Measurements from ENCODE around the gene EPB41L2.
"Not testable (repeated sequence)": the region's sequence is repeated elsewhere in the genome, so short reads cannot be mapped to it uniquely, and the experiment has no call there.

The EPB41L2 gene

DNA sequence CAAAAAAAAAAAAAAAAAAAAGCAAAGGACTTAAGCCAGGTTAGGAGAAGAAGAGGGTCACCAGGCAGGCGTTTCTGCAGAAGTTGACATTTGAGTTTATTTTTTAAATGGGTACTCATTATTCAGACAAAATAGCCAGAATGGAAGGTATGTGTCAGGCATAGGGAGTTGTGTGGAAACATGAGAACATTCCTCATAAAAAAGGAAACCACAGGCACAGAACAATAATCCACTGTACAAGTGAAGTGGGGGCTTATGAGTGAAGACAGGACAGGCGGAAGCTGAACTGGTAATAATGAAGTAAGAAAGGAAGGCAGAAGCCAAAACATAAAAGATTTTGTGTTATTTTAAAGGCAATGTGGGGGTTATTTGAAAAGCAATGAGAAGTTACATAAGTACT, 104.6 kb downstream of the EPB41L2 start:
- peaks cover 23% of the 10 kb centered on the region for H3K36me3 ChIP-seq (ENCODE audit: insufficient read depth, low read length)
- H3K9ac ChIP-seq (ENCODE audit: insufficient read length): no peak overlapping the region
- DNase-seq (ENCODE audit: low read depth, low spot score): no peak
- H3K4me3 ChIP-seq: peak overlapping the region; percentile 17; the same call in 1 of the 2 replicates
- no peaks in the 10 kb centered on the region for H3K9me3 ChIP-seq (ENCODE audit: low read depth, low read length)
- TF ChIP-seq FOXP2 (optimal IDR thresholded peaks at IDR 0.05; ENCODE audit: control extremely low read depth, extremely low read length, insufficient read depth) (no peak), POLR2AphosphoS5 (IDR thresholded peaks at IDR 0.05; ENCODE audit: borderline replicate concordance, low read depth, low read length) (no peak), EZH2 (IDR thresholded peaks at IDR 0.05) (no peak)
- H3K27ac ChIP-seq: no peak overlapping the region

GRCh38 chr6:130955755-130956154, 107.3 kb downstream of the EPB41L2 start:
- TF ChIP-seq POLR2AphosphoS5 (IDR thresholded peaks at IDR 0.05; ENCODE audit: borderline replicate concordance, low read depth, low read length) (no peak), FOXP2 (optimal IDR thresholded peaks at IDR 0.05; ENCODE audit: control extremely low read depth, extremely low read length, insufficient read depth) (no peak), EZH2 (IDR thresholded peaks at IDR 0.05) (no peak)
- no peak overlapping the region for H3K4me3 ChIP-seq
- H3K9me3 ChIP-seq (ENCODE audit: low read depth, low read length): no peaks in the 10 kb centered on the region
- no peak overlapping the region for H3K27ac ChIP-seq
- DNase-seq (ENCODE audit: low read depth, low spot score): no peak
- peaks cover 38% of the 10 kb centered on the region for H3K36me3 ChIP-seq (ENCODE audit: insufficient read depth, low read length)
- no peak overlapping the region for H3K9ac ChIP-seq (ENCODE audit: insufficient read length)

DNA sequence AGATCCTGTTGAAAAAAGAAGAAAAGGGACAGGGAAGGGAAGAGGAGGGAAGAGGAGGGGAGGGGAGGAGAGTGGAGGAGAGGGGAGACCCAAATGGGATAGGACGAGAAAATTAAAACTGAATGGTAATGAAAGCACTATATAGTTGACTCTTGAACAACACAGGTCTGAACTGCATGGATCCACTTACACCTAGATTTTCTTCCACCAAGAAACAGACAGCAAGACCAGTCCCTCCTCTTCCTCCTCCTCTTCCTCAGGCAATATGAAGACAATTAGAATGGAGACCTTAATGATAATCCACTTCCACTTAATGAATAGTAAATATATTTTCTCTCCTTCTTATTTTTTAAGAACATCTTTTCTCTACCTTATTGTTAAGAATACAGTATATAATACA, 113.5 kb downstream of the EPB41L2 start:
- Histone ChIP-seq H3K4me3 (no peak overlapping the region), H3K27ac (no peak overlapping the region), H3K9me3 (ENCODE audit: low read depth, low read length) (no peaks in the 10 kb centered on the region), H3K9ac (ENCODE audit: insufficient read length) (no peak overlapping the region), H3K36me3 (ENCODE audit: insufficient read depth, low read length) (peaks cover 22% of the 10 kb centered on the region)
- TF ChIP-seq POLR2AphosphoS5 (IDR thresholded peaks at IDR 0.05; ENCODE audit: borderline replicate concordance, low read depth, low read length): no peak
- no peak for TF ChIP-seq FOXP2 (optimal IDR thresholded peaks at IDR 0.05; ENCODE audit: control extremely low read depth, extremely low read length, insufficient read depth)
- TF ChIP-seq EZH2 (IDR thresholded peaks at IDR 0.05): no peak
- DNase-seq (ENCODE audit: low read depth, low spot score): no peak

DNA sequence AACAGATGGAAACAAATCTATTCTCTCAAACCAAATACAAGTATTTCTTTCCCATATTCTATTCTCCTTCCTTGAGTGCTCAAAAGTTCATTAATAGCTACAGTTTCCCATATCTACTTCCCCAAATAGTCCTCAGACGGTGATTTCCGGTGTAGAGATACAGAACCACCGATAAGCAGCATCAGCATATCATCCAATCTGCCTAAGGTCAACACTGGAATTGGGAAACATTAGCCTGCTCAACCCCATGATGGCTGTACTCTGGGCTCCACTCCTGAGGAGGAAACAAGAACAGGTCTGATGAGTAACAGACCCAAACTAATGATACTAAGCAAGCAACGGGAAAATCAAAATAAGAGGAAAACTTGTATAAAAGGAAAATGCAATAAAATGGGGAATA, 115.6 kb downstream of the EPB41L2 start:
- Histone ChIP-seq H3K4me3 (no peak overlapping the region), H3K9me3 (ENCODE audit: low read depth, low read length) (no peaks in the 10 kb centered on the region), H3K36me3 (ENCODE audit: insufficient read depth, low read length) (peaks cover 8% of the 10 kb centered on the region), H3K9ac (ENCODE audit: insufficient read length) (no peak overlapping the region), H3K27ac (no peak overlapping the region)
- no peak for DNase-seq (ENCODE audit: low read depth, low spot score)
- TF ChIP-seq FOXP2 (optimal IDR thresholded peaks at IDR 0.05; ENCODE audit: control extremely low read depth, extremely low read length, insufficient read depth) (no peak), EZH2 (IDR thresholded peaks at IDR 0.05) (no peak), POLR2AphosphoS5 (IDR thresholded peaks at IDR 0.05; ENCODE audit: borderline replicate concordance, low read depth, low read length) (no peak)

- no peaks in the 10 kb centered on the region; the same call in 1 of the 2 replicates for H3K36me3 ChIP-seq (ENCODE audit: insufficient read depth, low read length)
- TF ChIP-seq EZH2 (IDR thresholded peaks at IDR 0.05): no peak
- no peak for TF ChIP-seq FOXP2 (optimal IDR thresholded peaks at IDR 0.05; ENCODE audit: control extremely low read depth, extremely low read length, insufficient read depth)
- TF ChIP-seq POLR2AphosphoS5 (IDR thresholded peaks at IDR 0.05; ENCODE audit: borderline replicate concordance, low read depth, low read length): no peak
- H3K9ac ChIP-seq (ENCODE audit: insufficient read length): no peak overlapping the region
- peak overlapping the region; percentile 42; the same call in 1 of the 2 replicates for H3K27ac ChIP-seq
- no peak for DNase-seq (ENCODE audit: low read depth, low spot score)
- no peaks in the 10 kb centered on the region for H3K9me3 ChIP-seq (ENCODE audit: low read depth, low read length)
- no peak overlapping the region for H3K4me3 ChIP-seq
These were observed 117.0 kb downstream of the EPB41L2 start for GRCh38 chr6:130946076-130946475.

DNA sequence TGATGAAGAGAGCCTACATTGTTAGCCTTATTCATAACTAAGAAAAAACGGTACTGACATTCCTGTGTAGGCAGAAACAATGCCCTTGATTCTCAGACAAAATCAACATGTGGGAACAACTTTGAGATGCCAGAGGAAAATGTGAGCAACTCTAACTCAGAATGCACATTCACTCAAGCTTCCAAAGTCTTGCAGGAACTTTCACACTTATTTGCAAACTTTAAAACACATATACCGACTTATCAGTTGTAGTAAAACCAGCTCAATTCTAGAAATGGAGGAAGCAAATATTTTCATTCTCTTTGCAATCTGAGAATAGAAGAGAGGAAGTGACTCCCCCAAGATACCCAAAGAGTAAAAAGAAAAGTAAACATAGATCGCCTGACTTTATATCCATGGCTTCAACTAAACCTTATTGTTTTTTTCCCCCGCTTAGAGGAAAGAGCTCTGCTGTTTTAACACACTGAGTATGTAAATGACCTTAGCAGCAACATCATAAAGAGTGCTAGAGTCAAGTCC, 117.6 kb downstream of the EPB41L2 start:
- Histone ChIP-seq H3K36me3 (ENCODE audit: insufficient read depth, low read length) (no peaks in the 10 kb centered on the region; the same call in 1 of the 2 replicates), H3K9ac (ENCODE audit: insufficient read length) (peak overlapping the region; percentile 7), H3K4me3 (no peak overlapping the region), H3K27ac (peak overlapping the region; percentile 42), H3K9me3 (ENCODE audit: low read depth, low read length) (no peaks in the 10 kb centered on the region)
- TF ChIP-seq POLR2AphosphoS5 (IDR thresholded peaks at IDR 0.05; ENCODE audit: borderline replicate concordance, low read depth, low read length) (no peak), FOXP2 (optimal IDR thresholded peaks at IDR 0.05; ENCODE audit: control extremely low read depth, extremely low read length, insufficient read depth) (no peak), EZH2 (IDR thresholded peaks at IDR 0.05) (no peak)
- no peak for DNase-seq (ENCODE audit: low read depth, low spot score)

DNA sequence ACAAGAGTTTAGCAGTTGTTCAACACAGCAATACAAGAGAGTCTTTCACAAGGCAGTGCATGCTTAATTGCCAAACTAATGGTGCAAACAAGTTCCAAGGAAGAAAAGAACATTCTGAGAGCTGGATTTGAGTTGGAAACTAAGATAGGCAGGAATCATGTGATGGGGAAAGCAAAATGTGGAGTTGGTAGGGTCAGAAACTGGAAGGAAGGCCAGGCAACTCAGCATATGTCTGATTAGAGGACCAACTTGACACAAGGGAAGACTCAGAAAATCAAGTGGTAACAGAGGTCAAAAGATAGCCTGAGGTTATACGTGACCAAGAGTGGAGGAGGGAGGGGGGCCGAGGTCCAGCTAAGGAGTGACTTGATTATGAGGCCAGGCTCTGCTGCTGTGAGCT, 118.6 kb downstream of the EPB41L2 start:
- no peak overlapping the region for H3K4me3 ChIP-seq
- DNase-seq (ENCODE audit: low read depth, low spot score): no peak
- H3K9ac ChIP-seq (ENCODE audit: insufficient read length): no peak overlapping the region
- H3K27ac ChIP-seq: no peak overlapping the region
- TF ChIP-seq POLR2AphosphoS5 (IDR thresholded peaks at IDR 0.05; ENCODE audit: borderline replicate concordance, low read depth, low read length) (no peak), EZH2 (IDR thresholded peaks at IDR 0.05) (no peak), FOXP2 (optimal IDR thresholded peaks at IDR 0.05; ENCODE audit: control extremely low read depth, extremely low read length, insufficient read depth) (no peak)
- H3K9me3 ChIP-seq (ENCODE audit: low read depth, low read length): no peaks in the 10 kb centered on the region
- no peaks in the 10 kb centered on the region; the same call in 1 of the 2 replicates for H3K36me3 ChIP-seq (ENCODE audit: insufficient read depth, low read length)

DNA sequence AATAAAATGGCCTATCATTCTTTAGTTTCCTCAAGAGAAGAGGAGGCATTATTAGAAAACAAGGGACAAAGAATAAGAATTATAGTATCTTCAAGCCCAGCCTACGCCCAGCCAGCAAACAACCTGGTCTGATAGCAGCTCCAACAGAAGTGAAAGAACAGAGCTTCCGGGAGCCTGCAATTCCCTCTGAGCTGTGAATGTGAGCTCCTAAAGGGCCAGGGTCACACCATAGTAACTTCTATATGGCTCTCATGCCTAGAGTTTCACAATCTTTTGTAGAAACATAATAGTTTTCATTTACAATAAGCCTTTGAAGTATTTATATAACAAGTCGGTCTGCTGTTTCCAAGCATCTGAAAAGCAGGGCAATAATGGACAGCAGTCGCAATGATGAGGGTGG, 119.3 kb downstream of the EPB41L2 start:
- H3K27ac ChIP-seq: no peak overlapping the region
- no peak overlapping the region for H3K4me3 ChIP-seq
- TF ChIP-seq EZH2 (IDR thresholded peaks at IDR 0.05) (no peak), POLR2AphosphoS5 (IDR thresholded peaks at IDR 0.05; ENCODE audit: borderline replicate concordance, low read depth, low read length) (no peak), FOXP2 (optimal IDR thresholded peaks at IDR 0.05; ENCODE audit: control extremely low read depth, extremely low read length, insufficient read depth) (no peak)
- H3K9me3 ChIP-seq (ENCODE audit: low read depth, low read length): no peaks in the 10 kb centered on the region
- no peak overlapping the region for H3K9ac ChIP-seq (ENCODE audit: insufficient read length)
- DNase-seq (ENCODE audit: low read depth, low spot score): no peak
- H3K36me3 ChIP-seq (ENCODE audit: insufficient read depth, low read length): no peaks in the 10 kb centered on the region; the same call in 1 of the 2 replicates

GRCh38 chr6:130942752-130943151, 120.3 kb downstream of the EPB41L2 start:
- H3K27ac ChIP-seq; H3K4me3 ChIP-seq; H3K9ac ChIP-seq (ENCODE audit: insufficient read length); H3K36me3 ChIP-seq (ENCODE audit: insufficient read depth, low read length); DNase-seq (ENCODE audit: low read depth, low spot score); H3K9me3 ChIP-seq (ENCODE audit: low read depth, low read length): not testable (repeated sequence)

Data from SK-N-MC (cell line).